ENCODE data around the gene MCMBP.

The MCMBP gene

DNA sequence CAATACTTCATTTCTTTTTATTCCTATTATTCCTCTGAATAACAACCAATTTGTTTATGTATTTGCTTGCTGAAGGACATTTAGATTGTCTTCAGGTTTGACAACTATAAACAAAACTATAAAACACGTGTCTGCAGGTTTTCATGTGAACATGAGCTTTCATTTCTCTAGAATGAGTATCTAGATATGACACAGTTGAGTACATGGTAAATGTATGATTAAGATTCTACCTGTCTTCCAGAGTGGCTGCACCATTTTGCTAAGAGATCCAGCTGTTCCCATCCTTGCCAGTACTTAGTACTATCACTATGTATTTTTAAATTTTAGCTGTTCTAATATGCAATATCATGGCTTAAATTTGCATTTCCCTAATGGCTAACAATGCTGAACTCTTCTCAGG is 10.1 kb downstream of the MCMBP start:
- TF ChIP-seq, protein P1, sequence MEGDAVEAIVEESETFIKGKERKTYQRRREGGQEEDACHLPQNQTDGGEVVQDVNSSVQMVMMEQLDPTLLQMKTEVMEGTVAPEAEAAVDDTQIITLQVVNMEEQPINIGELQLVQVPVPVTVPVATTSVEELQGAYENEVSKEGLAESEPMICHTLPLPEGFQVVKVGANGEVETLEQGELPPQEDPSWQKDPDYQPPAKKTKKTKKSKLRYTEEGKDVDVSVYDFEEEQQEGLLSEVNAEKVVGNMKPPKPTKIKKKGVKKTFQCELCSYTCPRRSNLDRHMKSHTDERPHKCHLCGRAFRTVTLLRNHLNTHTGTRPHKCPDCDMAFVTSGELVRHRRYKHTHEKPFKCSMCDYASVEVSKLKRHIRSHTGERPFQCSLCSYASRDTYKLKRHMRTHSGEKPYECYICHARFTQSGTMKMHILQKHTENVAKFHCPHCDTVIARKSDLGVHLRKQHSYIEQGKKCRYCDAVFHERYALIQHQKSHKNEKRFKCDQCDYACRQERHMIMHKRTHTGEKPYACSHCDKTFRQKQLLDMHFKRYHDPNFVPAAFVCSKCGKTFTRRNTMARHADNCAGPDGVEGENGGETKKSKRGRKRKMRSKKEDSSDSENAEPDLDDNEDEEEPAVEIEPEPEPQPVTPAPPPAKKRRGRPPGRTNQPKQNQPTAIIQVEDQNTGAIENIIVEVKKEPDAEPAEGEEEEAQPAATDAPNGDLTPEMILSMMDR (IDR thresholded peaks at IDR 0.05; ENCODE audit: extremely low read depth, missing control alignments) = no peak
- no peak for DNase-seq (ENCODE audit: low spot score)

DNA sequence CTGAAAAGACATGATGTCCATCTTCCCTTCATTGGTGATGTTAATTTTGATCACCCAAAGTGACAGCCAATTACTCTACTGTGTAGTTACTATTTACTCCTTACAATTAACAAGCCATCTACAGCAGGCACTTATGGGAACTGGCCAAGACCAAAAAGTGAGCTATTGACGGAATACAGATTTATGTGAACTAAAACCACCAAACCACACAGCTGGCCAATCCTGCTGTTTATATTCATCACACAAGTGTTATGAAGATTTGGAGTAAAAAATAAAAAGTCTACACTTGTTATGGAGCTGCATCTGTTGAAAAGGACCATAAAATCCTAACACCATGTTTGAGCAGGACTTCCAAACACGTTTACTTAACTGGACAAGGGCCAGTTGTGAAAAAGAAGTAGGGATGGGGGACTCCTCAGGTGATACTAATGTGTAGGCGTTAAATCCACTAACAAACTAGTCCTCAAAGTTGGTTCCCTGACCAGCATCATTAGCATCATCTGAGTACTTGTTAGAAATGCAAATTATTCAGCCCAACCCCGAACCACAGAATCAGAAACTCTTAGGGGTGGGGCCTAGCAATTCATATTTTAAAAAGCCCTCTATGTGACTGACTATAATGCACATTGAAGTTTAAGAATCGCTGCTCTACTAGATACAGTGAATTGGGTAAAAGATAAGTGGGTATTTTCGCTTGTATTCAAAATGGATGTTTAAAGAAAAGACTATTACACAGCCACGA is 11.6 kb downstream of the MCMBP start:
- no peak for DNase-seq (ENCODE audit: low spot score)
- TF ChIP-seq, protein P1 (IDR thresholded peaks at IDR 0.05; ENCODE audit: extremely low read depth, missing control alignments) = no peak

DNA sequence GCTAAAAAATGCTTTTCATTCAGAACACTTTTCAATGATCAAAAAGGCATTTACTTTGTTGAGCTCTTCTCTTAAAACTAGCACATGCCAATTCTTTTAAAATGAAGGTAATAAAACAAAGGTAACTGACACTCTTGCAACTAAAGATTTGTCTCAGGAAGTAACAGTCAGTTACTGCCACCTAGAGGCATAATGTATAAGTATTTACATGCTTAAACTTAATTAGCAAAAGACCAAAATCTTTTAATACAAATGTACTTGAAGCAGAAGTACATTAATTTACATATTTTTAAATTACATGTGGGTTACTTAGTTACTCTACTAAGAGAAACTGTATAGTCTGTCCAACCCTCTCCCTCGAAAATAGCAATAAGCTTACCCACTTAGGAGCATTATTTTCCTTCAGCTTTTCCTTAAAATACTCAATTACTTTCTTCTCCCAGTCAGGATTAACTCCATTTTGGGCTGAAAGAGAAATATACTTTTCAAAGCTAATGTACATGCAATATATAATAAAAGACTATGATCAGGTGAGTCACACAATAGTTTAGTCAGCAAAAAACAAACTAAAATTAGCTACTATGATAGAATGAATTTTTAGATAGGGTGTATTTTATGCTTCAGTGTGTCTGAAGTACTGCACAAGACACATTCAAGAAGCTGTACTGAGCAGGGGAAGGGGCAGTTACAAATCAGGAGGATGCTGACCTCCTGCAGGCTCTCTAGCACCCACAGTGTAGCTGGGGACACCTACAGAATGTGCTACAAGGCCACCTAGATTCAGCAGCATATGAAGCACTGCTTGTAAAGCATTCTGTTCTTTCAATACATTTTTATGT is 13.0 kb downstream of the MCMBP start:
- peak; percentile 24 for DNase-seq (ENCODE audit: low spot score)
- TF ChIP-seq, protein P1 (IDR thresholded peaks at IDR 0.05; ENCODE audit: extremely low read depth, missing control alignments) = peak; percentile 38

DNA sequence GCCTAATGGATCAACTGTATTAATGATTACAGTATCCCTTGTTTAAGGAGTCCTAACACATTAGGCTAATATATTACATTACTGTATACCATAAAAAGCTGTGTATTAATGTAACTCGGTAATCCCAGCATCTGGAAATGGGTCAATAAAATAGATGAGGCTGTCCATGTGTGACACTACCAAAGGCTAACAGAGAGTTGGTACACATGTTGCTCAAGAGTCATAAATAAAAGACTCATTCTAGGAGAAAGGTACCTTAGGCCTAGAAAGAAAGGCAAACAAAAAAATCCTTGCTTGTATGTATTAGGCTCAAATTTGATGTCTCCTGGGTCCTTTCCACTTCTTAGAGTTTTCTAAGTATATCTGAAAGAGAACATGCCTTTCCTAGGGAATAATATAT is 14.6 kb downstream of the MCMBP start:
- DNase-seq (ENCODE audit: low spot score) = no peak
- TF ChIP-seq, protein P1 (IDR thresholded peaks at IDR 0.05; ENCODE audit: extremely low read depth, missing control alignments) = no peak

DNA sequence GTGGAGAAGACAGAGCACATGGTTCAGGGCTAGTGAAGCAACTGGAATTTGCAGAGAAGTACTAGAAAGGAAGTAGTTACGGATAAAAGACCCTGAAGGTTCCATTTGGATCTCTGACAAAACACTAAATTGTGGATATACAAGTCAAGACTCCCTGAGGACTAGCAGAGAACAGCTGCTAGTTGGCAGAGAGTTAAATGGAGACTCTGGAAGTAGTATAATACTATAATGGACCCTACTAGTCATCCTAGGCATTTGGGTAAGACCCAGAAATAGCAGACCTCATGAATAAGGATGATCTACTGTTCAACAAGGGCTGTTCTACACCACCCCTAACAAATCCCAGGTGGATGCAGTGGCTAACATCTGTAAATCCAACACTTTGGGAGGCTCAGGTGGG is 19.1 kb downstream of the MCMBP start:
- DNase-seq (ENCODE audit: low spot score) = no peak
- TF ChIP-seq, protein P1 (IDR thresholded peaks at IDR 0.05; ENCODE audit: extremely low read depth, missing control alignments) = no peak

DNA sequence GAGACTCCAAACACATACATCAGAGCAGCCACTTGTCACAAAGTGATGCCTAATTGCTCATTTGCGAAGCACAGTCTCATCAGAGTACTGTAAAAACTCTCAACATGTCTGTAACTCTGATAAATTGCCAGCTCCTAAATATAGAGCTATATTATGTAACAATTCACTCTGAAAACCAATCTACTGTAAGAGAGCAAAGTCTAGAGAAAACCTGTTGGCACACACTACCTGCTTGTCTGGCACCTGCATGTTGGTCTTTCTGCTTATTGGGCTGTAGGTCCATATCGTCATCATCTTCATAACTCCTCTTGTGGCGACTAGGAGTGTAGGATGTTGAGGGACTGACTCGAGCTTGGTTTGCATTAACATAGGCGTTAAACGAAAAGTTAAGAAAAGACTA is 19.8 kb downstream of the MCMBP start:
- TF ChIP-seq, protein P1 (IDR thresholded peaks at IDR 0.05; ENCODE audit: extremely low read depth, missing control alignments) = no peak
- DNase-seq (ENCODE audit: low spot score) = no peak

DNA sequence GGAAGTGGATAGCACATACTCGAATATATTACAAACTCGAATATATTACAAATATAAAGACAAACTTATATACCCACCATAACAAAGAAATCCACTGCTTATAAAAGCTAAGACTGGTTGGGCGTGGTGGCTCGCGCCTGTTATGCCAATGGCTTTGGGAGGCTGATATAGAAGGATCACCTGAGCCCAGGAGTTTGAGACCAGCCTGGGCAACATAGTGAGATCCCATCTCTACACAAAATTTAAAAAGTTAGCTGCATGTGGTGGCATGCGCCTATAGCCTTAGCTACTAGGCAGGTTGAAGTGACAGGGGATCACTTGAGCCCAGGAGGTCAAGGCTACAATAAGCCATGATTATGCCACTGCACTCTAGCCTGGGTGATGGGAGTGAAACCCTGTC is 20.4 kb downstream of the MCMBP start:
- no peak for DNase-seq (ENCODE audit: low spot score)
- TF ChIP-seq, protein P1 (IDR thresholded peaks at IDR 0.05; ENCODE audit: extremely low read depth, missing control alignments) = no peak

All from GM20000 (cell line).